Measurements from ENCODE around the gene S100A6.
A peak's percentile ranks its signal among the peaks of the same experiment; 100 is the strongest.

S100A6 gene

DNA sequence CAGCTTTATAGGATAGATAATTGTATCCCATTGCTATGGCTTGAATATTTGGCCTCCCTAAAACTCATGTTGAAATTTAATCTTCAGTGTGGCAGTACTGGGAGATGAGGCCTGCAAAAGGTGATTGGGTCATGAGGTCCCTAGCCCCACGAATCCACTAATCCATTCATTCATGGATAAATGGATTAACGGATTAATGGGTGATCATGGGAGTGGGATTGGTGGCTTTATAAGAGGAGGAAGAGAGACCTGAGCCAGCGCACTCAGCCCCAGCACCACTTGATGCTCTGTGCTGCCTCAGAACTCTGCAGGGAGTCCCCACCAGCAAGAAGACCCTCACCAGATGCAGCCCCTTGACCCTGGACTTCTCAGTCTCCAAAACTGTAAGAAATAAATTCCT is 32.0 kb downstream of the S100A6 start:
- DNase-seq (ENCODE audit: low read depth in 2 of 2) = no peak

DNA sequence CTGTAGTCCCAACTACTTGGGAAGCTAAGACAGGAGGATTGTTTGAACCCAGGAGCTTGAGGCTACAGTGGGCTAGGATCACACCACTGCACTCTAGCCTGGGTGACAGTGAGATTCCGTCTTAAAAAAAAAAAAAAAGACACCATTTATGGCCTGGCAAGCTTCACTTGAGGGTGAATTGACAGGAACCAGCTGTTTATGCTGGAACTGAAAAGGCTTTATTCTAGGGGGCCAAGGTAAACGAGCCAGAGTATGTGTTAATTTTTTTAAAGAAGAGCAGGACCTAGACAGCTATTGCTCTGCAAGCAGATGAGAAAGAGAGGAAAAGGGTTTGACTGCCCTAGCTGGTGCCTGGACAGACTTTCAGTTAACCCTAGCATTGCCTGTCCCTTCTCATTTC is 37.0 kb downstream of the S100A6 start:
- DNase-seq (ENCODE audit: low read depth in 2 of 2) = no peak

DNA sequence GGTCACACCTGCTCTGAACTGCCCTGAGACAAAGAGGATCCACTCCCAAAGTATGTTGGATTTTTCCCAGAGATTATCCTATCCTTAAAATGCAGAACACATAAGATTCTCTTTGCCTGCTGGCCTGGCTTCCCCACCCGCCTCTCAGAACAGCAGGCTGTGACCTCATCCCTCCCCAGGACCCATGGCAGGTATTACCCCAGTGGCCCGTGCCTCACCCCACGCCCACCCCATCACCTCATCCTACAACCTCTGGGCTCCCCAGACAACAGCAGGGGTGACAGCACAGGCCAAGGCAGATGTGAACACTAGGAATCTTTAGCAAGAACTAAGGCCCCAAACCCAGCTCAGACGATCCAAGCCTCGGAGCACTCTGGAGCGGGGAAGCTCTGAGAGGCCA is 40.3 kb downstream of the S100A6 start:
- DNase-seq (ENCODE audit: low read depth in 2 of 2) = no peak

DNA sequence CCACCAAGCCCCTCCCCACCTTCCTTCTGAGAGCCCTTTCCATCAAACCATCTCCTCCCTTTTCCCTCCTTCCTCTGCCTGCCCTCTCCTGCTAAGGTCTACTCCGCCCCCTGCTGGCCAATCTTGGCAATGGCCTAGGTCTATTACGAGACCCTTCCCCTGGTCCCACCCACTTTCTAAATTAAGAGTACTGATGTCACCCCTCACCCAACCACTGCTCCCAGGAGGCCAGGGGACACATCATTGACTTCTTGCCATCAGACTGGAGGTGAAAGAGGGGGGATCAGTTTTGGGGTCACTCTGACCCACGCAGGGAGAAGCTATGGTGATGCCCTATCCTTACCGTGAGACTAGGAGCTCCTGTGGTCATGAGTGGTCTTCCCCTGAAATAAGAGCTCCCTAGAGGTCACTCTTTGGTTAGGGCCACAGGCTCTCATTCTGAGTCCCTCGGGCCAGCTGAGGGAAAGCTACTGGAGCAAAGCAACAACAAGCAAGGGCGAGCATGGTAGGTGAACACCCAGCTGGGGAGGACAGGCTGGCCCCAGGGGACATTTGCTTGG is 40.7 kb downstream of the S100A6 start:
- peak; percentile 66 to 70 for DNase-seq (ENCODE audit: low read depth in 2 of 2)

DNA sequence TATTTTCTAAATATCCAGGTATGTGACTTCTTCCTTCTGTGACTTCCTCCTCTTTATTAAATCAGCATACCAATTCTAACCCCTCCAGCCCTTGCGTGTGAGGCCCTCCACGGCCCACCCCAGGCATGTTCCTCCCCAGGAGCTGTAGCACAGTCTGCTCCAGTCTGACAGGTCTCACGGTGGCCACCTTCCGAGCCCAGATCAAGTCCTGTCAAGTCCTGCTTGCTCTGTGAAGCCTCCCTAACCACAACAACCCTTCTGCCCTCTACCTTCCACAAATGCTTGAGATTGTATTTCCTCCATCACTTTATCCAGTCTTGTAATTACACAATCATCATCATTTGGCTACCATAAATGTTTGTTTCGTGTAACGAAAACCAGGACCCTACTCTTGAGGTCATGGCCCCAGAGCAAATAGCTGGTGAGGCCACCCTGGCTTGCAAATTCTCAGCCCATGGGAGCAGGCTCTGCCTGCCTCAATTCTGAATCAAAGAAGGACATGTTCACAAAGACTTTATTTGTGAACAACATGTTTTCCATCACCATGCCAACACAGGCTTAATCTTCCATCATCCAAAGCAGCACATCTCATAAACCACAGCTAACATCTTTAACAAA is 42.3 kb downstream of the S100A6 start:
- DNase-seq (ENCODE audit: low read depth in 2 of 2) = no peak

DNA sequence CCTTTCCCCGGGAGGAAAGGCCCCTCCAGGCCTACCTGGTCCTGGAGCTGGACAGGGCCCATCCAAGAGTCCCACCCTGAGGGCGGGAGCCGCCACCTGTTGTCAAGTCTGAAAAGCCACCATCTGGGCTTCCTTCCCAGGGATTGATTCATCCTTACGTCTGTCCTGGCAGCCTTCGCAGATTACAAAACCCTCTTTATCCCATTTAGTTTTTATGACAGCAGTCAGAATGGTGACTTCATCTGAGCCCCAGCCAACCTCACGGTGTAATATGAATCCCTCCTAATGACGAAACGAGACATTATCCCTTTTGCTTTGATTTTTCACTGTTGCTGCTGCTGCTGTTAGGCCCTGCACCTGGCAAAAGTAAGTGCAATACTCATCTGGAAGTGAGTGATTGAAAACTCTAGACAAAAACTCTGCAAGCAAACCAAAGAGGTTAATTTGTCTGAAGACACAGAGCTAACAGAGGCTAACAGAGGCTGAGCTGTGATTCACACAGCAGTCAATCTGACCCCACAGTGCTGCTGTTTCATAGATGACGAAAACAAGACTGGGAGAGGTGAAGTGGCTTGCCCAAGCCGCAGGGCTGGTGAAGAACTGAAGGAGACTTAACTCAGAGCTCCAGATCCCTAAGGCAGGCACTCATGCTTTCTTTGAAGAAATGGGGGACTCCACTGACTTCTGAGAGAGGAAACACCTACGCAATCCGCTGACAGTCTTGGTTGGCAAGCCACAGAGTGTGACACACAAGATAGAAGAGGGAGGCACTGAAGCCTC is 45.3 kb downstream of the S100A6 start:
- no peak for DNase-seq (ENCODE audit: low read depth in 2 of 2)

DNA sequence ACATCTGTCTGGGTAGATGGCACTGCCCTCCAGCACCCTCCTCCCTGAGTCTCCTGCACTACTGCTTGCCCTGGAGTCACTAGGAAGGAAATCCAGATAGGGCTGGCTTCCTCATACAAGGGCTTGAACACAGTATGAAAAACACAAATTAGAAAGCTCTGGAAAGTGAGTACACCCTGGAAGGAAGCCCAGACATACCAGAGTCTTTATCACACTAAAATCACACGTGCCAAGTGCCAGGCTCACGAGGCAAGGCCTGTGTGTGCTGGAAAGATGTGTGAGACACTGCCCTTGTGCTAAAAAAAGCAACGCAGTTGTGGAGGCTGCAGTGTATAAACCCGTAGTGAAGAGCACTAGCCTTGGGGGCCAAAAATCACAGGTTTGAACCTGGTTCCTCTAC is 47.1 kb downstream of the S100A6 start:
- no peak for DNase-seq (ENCODE audit: low read depth in 2 of 2)

DNA sequence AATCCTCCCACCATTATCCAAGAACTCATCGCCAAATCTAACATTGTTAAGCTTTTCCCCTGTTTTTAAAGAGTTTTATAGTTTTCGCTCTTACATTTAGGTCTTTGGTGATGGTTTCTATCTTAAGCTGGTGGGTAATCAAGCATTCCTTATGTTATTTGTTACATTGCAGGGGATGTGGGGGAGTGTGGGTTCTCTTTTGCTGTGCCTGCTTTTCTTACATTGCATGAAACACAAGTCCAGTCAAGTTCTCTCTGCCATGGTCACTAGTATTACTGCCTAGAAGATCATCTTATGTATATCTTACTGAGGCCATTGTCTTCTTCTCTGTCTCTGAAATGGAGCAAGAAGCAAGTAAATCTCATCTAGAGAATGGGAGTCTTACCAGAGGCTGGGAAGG is 48.1 kb downstream of the S100A6 start:
- no peak for DNase-seq (ENCODE audit: low read depth in 2 of 2)

DNA sequence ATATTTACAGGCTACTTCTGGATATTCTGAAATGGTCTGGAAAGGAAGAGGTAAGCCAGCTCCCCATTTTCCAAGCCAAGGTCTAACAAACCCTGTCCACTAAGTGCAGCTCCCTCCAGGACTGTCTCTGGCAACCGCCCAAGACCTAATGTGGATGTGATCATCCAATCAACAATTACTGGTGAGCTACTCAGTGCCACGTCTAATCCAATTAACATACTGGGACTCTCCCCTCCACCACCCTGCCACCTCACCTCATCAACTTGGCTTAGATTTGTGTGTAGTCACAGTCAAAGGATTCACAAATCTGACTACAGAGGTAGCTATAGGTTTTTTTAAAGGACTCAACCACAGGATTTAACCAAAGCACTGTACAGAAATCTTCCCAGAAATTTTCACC is 49.9 kb downstream of the S100A6 start:
- no peak for DNase-seq (ENCODE audit: low read depth in 2 of 2)
